Measurements from ENCODE around the gene TRIP4. TPM values are rescaled to one million over a fixed set of nuclear protein-coding genes. Genes with fewer than 3 reads are reported as not detected.

TRIP4 gene
- total and polyA plus RNA-seq, 9 of the 15 experiments (the other 6 are each of a cell fraction or from before 2014, with no cell fraction given), result 7.6 to 23.3 (median 16.7) TPM

- TF ChIP-seq USF2 (CRISPR knock-in tag; IDR thresholded peaks at IDR 0.05) (no peak), ZNF12 (CRISPR knock-in tag; IDR thresholded peaks at IDR 0.05) (no peak), ZNF717 (CRISPR knock-in tag; IDR thresholded peaks at IDR 0.05) (no peak), THRB (CRISPR knock-in tag; conservative IDR thresholded peaks at IDR 0.05) (no peak), SMARCE1 (IDR thresholded peaks at IDR 0.05) (peak; percentile 89), ZBTB8A (IDR thresholded peaks at IDR 0.05; ENCODE audit: partially characterized antibody) (no peak), MBD1 (CRISPR knock-in tag; IDR thresholded peaks at IDR 0.05) (no peak), CXXC5 (CRISPR knock-in tag; IDR thresholded peaks at IDR 0.05) (peak; percentile 88), HDAC3 (IDR thresholded peaks at IDR 0.05; ENCODE audit: borderline replicate concordance, partially characterized antibody) (peak; percentile 84), RFX7 (CRISPR knock-in tag; IDR thresholded peaks at IDR 0.05) (no peak), MXI1 (IDR thresholded peaks at IDR 0.05; ENCODE audit: low read depth, low read length) (peak; percentile 37; the same call in 1 of the 2 replicates), CREB1 (IDR thresholded peaks at IDR 0.05) (peak; percentile 57; the same call in 1 of the 2 replicates), CREB1 (CRISPR knock-in tag; IDR thresholded peaks at IDR 0.05) (no peak), CREB5 (CRISPR knock-in tag; IDR thresholded peaks at IDR 0.05) (no peak), THRAP3 (IDR thresholded peaks at IDR 0.05; ENCODE audit: borderline replicate concordance) (no peak), KLF16 (IDR thresholded peaks at IDR 0.05) (peak; percentile 97), POLR3A (IDR thresholded peaks at IDR 0.05; ENCODE audit: borderline replicate concordance, extremely low read depth, insufficient read depth, insufficient read length) (no peak), THAP7 (CRISPR knock-in tag; IDR thresholded peaks at IDR 0.05) (no peak), PTRF (tag; IDR thresholded peaks at IDR 0.05) (no peak), ZFP91 (CRISPR knock-in tag; IDR thresholded peaks at IDR 0.05) (no peak), CTBP1 (IDR thresholded peaks at IDR 0.05; ENCODE audit: borderline replicate concordance) (peak; percentile 51; the same call in 1 of the 2 replicates)
These were observed 51.2 kb downstream of the TRIP4 start (continued) for GRCh38 chr15:64438653-64439447.

All from K562 (cell line).